Astrocyte (in vitro differentiated cells and primary cell): Measurements from ENCODE around the gene FBXO31. TPM values are rescaled to one million over a fixed set of nuclear protein-coding genes. Genes with fewer than 3 reads are reported as not detected.

Experiments used
- DNase-seq: peaks from one replicate; pipeline ENCODE4 v3.0.0-alpha.2; 2010; ENCODE audit warnings: low read depth
- FAIRE-seq: peaks from 2 replicates; lab custom pipeline; 2011; peaks lifted over from hg19 to GRCh38; lab: Jason Lieb, UNC
- H2AFZ ChIP-seq: 2 replicates; pipeline ENCODE4 v1.6.0; 2012; ENCODE audit warnings: low read depth, low read length, inconsistent platforms
- H3K27ac ChIP-seq: 2 replicates; pipeline ENCODE4 v1.5.1; 2011; ENCODE audit warnings: low read depth, low read length, inconsistent platforms
- H3K27me3 ChIP-seq: 2 replicates; pipeline ENCODE4 v1.6.0; 2011; ENCODE audit warnings: low read length, inconsistent platforms; ENCODE audit not compliant: insufficient read depth
- H3K36me3 ChIP-seq: 2 replicates; pipeline ENCODE4 v1.5.1; 2011; ENCODE audit warnings: low read length, inconsistent platforms; ENCODE audit not compliant: insufficient read depth
- H3K4me1 ChIP-seq: 2 replicates; pipeline ENCODE4 v1.5.1; 2011; ENCODE audit warnings: low read length, inconsistent platforms; ENCODE audit not compliant: insufficient read depth
- H3K4me2 ChIP-seq: 2 replicates; pipeline ENCODE4 v1.6.0; 2012; ENCODE audit warnings: low read length, inconsistent platforms
- H3K4me3 ChIP-seq: 2 replicates; pipeline ENCODE4 v1.5.1; 2011; ENCODE audit warnings: low read depth, mild to moderate bottlenecking, low read length, inconsistent platforms; ENCODE audit not compliant: insufficient read depth
- H3K79me2 ChIP-seq: 2 replicates; pipeline ENCODE4 v1.6.0; 2012; ENCODE audit warnings: mild to moderate bottlenecking, low read length, inconsistent platforms; ENCODE audit not compliant: insufficient read depth
- H3K9ac ChIP-seq: 2 replicates; pipeline ENCODE4 v1.6.0; 2012; ENCODE audit warnings: mild to moderate bottlenecking, low read length, inconsistent platforms
- H3K9me3 ChIP-seq: 2 replicates; pipeline ENCODE4 v1.5.1; 2012; ENCODE audit warnings: low read depth, mild to moderate bottlenecking, low read length, inconsistent platforms; ENCODE audit not compliant: insufficient read depth
- H4K20me1 ChIP-seq: 2 replicates; pipeline ENCODE4 v1.6.0; 2012; ENCODE audit warnings: low read length, inconsistent platforms; ENCODE audit not compliant: insufficient read depth
- H3K27ac Mint-ChIP-seq: one replicate; pipeline ENCODE4 v1.8.0; 2021; ENCODE audit warnings: mild to moderate bottlenecking, mixed read lengths; ENCODE audit not compliant: unreplicated experiment
- H3K27me3 Mint-ChIP-seq: one replicate; pipeline ENCODE4 v1.8.0; 2021; ENCODE audit warnings: low read depth, mixed read lengths; ENCODE audit not compliant: unreplicated experiment
- H3K36me3 Mint-ChIP-seq: one replicate; pipeline ENCODE4 v1.8.0; 2021; ENCODE audit warnings: low read depth, mixed read lengths; ENCODE audit not compliant: unreplicated experiment
- H3K4me1 Mint-ChIP-seq: one replicate; pipeline ENCODE4 v1.8.0; 2021; ENCODE audit warnings: low read depth, mixed read lengths; ENCODE audit not compliant: unreplicated experiment
- H3K4me3 Mint-ChIP-seq: one replicate; pipeline ENCODE4 v1.8.0; 2021; ENCODE audit warnings: mild to moderate bottlenecking, moderate library complexity, mixed read lengths; ENCODE audit not compliant: unreplicated experiment
- H3K9me3 Mint-ChIP-seq: one replicate; pipeline ENCODE4 v1.8.0; 2021; ENCODE audit warnings: mild to moderate bottlenecking, mixed read lengths; ENCODE audit not compliant: unreplicated experiment
- CTCF ChIP-seq: IDR thresholded peaks from 2 replicates; pipeline ENCODE4 v1.5.1; 2011; ENCODE audit warnings: low read depth, mild to moderate bottlenecking, inconsistent platforms, low read length, moderate library complexity; ENCODE audit not compliant: insufficient read depth
- EZH2 ChIP-seq: IDR thresholded peaks from 2 replicates; pipeline ENCODE4 v1.6.1; 2012; ENCODE audit warnings: mild to moderate bottlenecking, low read length, inconsistent platforms; ENCODE audit not compliant: insufficient read depth
- total RNA-seq: library from RNA; stranded (reverse); gene quantifications from 2 replicates; pipeline ENCODE4 v1.2.1, GENCODE V29; 2021

The FBXO31 gene
- total RNA-seq, 1 donor from 2014 or later = 34.9 TPM

- FAIRE-seq (no peak), DNase-seq (no peak)
- no peaks in the 10 kb centered on the region for H3K4me1 ChIP-seq
- no peak overlapping the region for H3K9ac ChIP-seq
- Mint-ChIP-seq H3K4me3 (peak overlapping the region; percentile 40), H3K27ac (no peak overlapping the region), H3K36me3 (peaks cover 13% of the 10 kb centered on the region), H3K27me3 (peaks cover 6% of the 10 kb centered on the region), H3K9me3 (peaks cover 7% of the 10 kb centered on the region), H3K4me1 (no peaks in the 10 kb centered on the region)
- no peaks in the 10 kb centered on the region for H3K9me3 ChIP-seq
- H3K4me3 ChIP-seq = no peak overlapping the region
- no peaks in the 10 kb centered on the region for H3K79me2 ChIP-seq
- no peaks in the 10 kb centered on the region for H3K36me3 ChIP-seq
- peak; percentile 56 for TF ChIP-seq CTCF
- TF ChIP-seq EZH2 = no peak
- no peak overlapping the region for H3K27ac ChIP-seq
- no peaks in the 10 kb centered on the region for H3K27me3 ChIP-seq
- H4K20me1 ChIP-seq = no peaks in the 10 kb centered on the region
- H2AFZ ChIP-seq = no peak overlapping the region
- H3K4me2 ChIP-seq = no peak overlapping the region
Measured at GRCh38 chr16:87297918-87298631, 85.5 kb downstream of the FBXO31 start.

GRCh38 chr16:87297407-87297806 is 86.2 kb downstream of the FBXO31 start:
- Histone ChIP-seq H4K20me1 (no peaks in the 10 kb centered on the region), H3K36me3 (no peaks in the 10 kb centered on the region), H3K9ac (no peak overlapping the region), H3K79me2 (no peaks in the 10 kb centered on the region), H3K4me1 (no peaks in the 10 kb centered on the region), H3K9me3 (no peaks in the 10 kb centered on the region), H3K4me2 (no peak overlapping the region), H3K27ac (no peak overlapping the region), H3K27me3 (no peaks in the 10 kb centered on the region), H2AFZ (no peak overlapping the region), H3K4me3 (no peak overlapping the region)
- FAIRE-seq (no peak), DNase-seq (no peak)
- peaks cover 10% of the 10 kb centered on the region for H3K9me3 Mint-ChIP-seq
- no peak for TF ChIP-seq EZH2
- peaks cover 6% of the 10 kb centered on the region for H3K27me3 Mint-ChIP-seq
- H3K36me3 Mint-ChIP-seq = peaks cover 14% of the 10 kb centered on the region
- no peak overlapping the region for H3K27ac Mint-ChIP-seq
- no peak overlapping the region for H3K4me3 Mint-ChIP-seq
- H3K4me1 Mint-ChIP-seq = no peaks in the 10 kb centered on the region

- no peaks in the 10 kb centered on the region for H3K79me2 ChIP-seq
- no peak overlapping the region for H3K9ac ChIP-seq
- peaks cover 6% of the 10 kb centered on the region for H3K27me3 Mint-ChIP-seq
- no peak for TF ChIP-seq CTCF
- TF ChIP-seq EZH2 = no peak
- FAIRE-seq (no peak), DNase-seq (no peak)
- no peaks in the 10 kb centered on the region for H3K36me3 ChIP-seq
- H3K9me3 Mint-ChIP-seq = peaks cover 15% of the 10 kb centered on the region
- no peak overlapping the region for H3K27ac Mint-ChIP-seq
- H3K4me1 ChIP-seq = no peaks in the 10 kb centered on the region
- no peak overlapping the region for H2AFZ ChIP-seq
- H3K27ac ChIP-seq = no peak overlapping the region
- no peak overlapping the region for H3K4me3 ChIP-seq
- no peaks in the 10 kb centered on the region for H4K20me1 ChIP-seq
- H3K9me3 ChIP-seq = peaks cover 8% of the 10 kb centered on the region
- H3K4me1 Mint-ChIP-seq = no peaks in the 10 kb centered on the region
- H3K4me2 ChIP-seq = no peak overlapping the region
- no peak overlapping the region for H3K4me3 Mint-ChIP-seq
- peaks cover 20% of the 10 kb centered on the region for H3K36me3 Mint-ChIP-seq
- no peaks in the 10 kb centered on the region for H3K27me3 ChIP-seq
Measured at GRCh38 chr16:87295661-87296531, 87.7 kb downstream of the FBXO31 start.
